ENCODE data around the gene BNC2.

- no peak for TF ChIP-seq CTCF (IDR thresholded peaks at IDR 0.05)
- TF ChIP-seq POLR2A (IDR thresholded peaks at IDR 0.05) = no peak
These were observed 279.4 kb downstream of the BNC2 start for GRCh38 chr9:16591092-16591491.
